ENCODE data around the gene MAPT. TPM values are rescaled to one million over a fixed set of nuclear protein-coding genes. Genes with fewer than 3 reads are reported as not detected.

Gene MAPT
- polyA plus RNA-seq, 2 donors, result 4.5 to 4.7 TPM

GRCh38 chr17:45985447-45985846, 91.1 kb downstream of the MAPT start:
- H3K36me3 ChIP-seq (ENCODE audit: control insufficient read depth in 2 of 2, insufficient read depth in 2 of 2, low read length in 1 of 2), result no peaks in the 10 kb centered on the region
- H3K27ac ChIP-seq (ENCODE audit: low read depth in 2 of 2, low read length in 1 of 2), result no peak overlapping the region
- no peaks in the 10 kb centered on the region for H3K27me3 ChIP-seq (ENCODE audit: control insufficient read depth in 1 of 2, insufficient read depth in 2 of 2, low read length in 2 of 2)
- no peak overlapping the region for H3K4me3 ChIP-seq (ENCODE audit: low read depth in 1 of 2, low read length in 2 of 2)
- peaks cover 0 to 3% of the 10 kb centered on the region in 2 donors for H3K4me1 ChIP-seq (ENCODE audit: control insufficient read depth in 2 of 2, insufficient read depth in 2 of 2, low read length in 1 of 2)
- WGBS, 2 donors, result 59 to 72% methylated on average over 4 of the region's 4 CpGs
- H3K9me3 ChIP-seq (ENCODE audit: control insufficient read depth in 2 of 2, insufficient read depth in 1 of 2, low read depth in 1 of 2, low read length in 1 of 2), result no peaks in the 10 kb centered on the region

GRCh38 chr17:45986056-45986455, 91.7 kb downstream of the MAPT start:
- Histone ChIP-seq H3K4me1 (ENCODE audit: control insufficient read depth in 2 of 2, insufficient read depth in 2 of 2, low read length in 1 of 2) (peaks cover 0 to 3% of the 10 kb centered on the region in 2 donors), H3K27ac (ENCODE audit: low read depth in 2 of 2, low read length in 1 of 2) (no peak overlapping the region), H3K36me3 (ENCODE audit: control insufficient read depth in 2 of 2, insufficient read depth in 2 of 2, low read length in 1 of 2) (no peaks in the 10 kb centered on the region), H3K27me3 (ENCODE audit: control insufficient read depth in 1 of 2, insufficient read depth in 2 of 2, low read length in 2 of 2) (no peaks in the 10 kb centered on the region), H3K4me3 (ENCODE audit: low read depth in 1 of 2, low read length in 2 of 2) (no peak overlapping the region), H3K9me3 (ENCODE audit: control insufficient read depth in 2 of 2, insufficient read depth in 1 of 2, low read depth in 1 of 2, low read length in 1 of 2) (no peaks in the 10 kb centered on the region)
- 86 to 90% methylated on average over 4 of the region's 4 CpGs for WGBS, 2 donors

GRCh38 chr17:45987706-45988105, 93.4 kb downstream of the MAPT start:
- Histone ChIP-seq H3K27ac (ENCODE audit: low read depth in 2 of 2, low read length in 1 of 2) (no peak overlapping the region), H3K27me3 (ENCODE audit: control insufficient read depth in 1 of 2, insufficient read depth in 2 of 2, low read length in 2 of 2) (no peaks in the 10 kb centered on the region), H3K9me3 (ENCODE audit: control insufficient read depth in 2 of 2, insufficient read depth in 1 of 2, low read depth in 1 of 2, low read length in 1 of 2) (no peaks in the 10 kb centered on the region), H3K36me3 (ENCODE audit: control insufficient read depth in 2 of 2, insufficient read depth in 2 of 2, low read length in 1 of 2) (no peaks in the 10 kb centered on the region), H3K4me3 (ENCODE audit: low read depth in 1 of 2, low read length in 2 of 2) (no peak overlapping the region), H3K4me1 (ENCODE audit: control insufficient read depth in 2 of 2, insufficient read depth in 2 of 2, low read length in 1 of 2) (peaks cover 0 to 5% of the 10 kb centered on the region in 2 donors)
- 75 to 85% methylated on average over 5 of the region's 5 CpGs for WGBS, 2 donors

GRCh38 chr17:45989759-45990158, 95.4 kb downstream of the MAPT start:
- 77 to 84% methylated on average over 3 of the region's 3 CpGs for WGBS, 2 donors

GRCh38 chr17:45990886-45991285, 96.5 kb downstream of the MAPT start:
- peaks cover 0 to 2% of the 10 kb centered on the region in 2 donors for H3K4me1 ChIP-seq (ENCODE audit: control insufficient read depth in 2 of 2, insufficient read depth in 2 of 2, low read length in 1 of 2)
- H3K27ac ChIP-seq (ENCODE audit: low read depth in 2 of 2, low read length in 1 of 2), result no peak overlapping the region
- no peaks in the 10 kb centered on the region for H3K27me3 ChIP-seq (ENCODE audit: control insufficient read depth in 1 of 2, insufficient read depth in 2 of 2, low read length in 2 of 2)
- H3K4me3 ChIP-seq (ENCODE audit: low read depth in 1 of 2, low read length in 2 of 2), result no peak overlapping the region
- WGBS, 2 donors, result 80 to 85% methylated on average over 6 of the region's 6 CpGs
- H3K36me3 ChIP-seq (ENCODE audit: control insufficient read depth in 2 of 2, insufficient read depth in 2 of 2, low read length in 1 of 2), result no peaks in the 10 kb centered on the region
- no peaks in the 10 kb centered on the region for H3K9me3 ChIP-seq (ENCODE audit: control insufficient read depth in 2 of 2, insufficient read depth in 1 of 2, low read depth in 1 of 2, low read length in 1 of 2)

More at GRCh38 chr17:45989759-45990158, 95.4 kb downstream of the MAPT start:
- Histone ChIP-seq H3K9me3 (ENCODE audit: control insufficient read depth in 2 of 2, insufficient read depth in 1 of 2, low read depth in 1 of 2, low read length in 1 of 2) (no peaks in the 10 kb centered on the region), H3K36me3 (ENCODE audit: control insufficient read depth in 2 of 2, insufficient read depth in 2 of 2, low read length in 1 of 2) (no peaks in the 10 kb centered on the region), H3K27me3 (ENCODE audit: control insufficient read depth in 1 of 2, insufficient read depth in 2 of 2, low read length in 2 of 2) (no peaks in the 10 kb centered on the region), H3K4me1 (ENCODE audit: control insufficient read depth in 2 of 2, insufficient read depth in 2 of 2, low read length in 1 of 2) (peaks cover 0 to 2% of the 10 kb centered on the region in 2 donors), H3K4me3 (ENCODE audit: low read depth in 1 of 2, low read length in 2 of 2) (no peak overlapping the region), H3K27ac (ENCODE audit: low read depth in 2 of 2, low read length in 1 of 2) (no peak overlapping the region)

- H3K36me3 ChIP-seq (ENCODE audit: control insufficient read depth in 2 of 2, insufficient read depth in 2 of 2, low read length in 1 of 2), result no peaks in the 10 kb centered on the region
- H3K27me3 ChIP-seq (ENCODE audit: control insufficient read depth in 1 of 2, insufficient read depth in 2 of 2, low read length in 2 of 2), result no peaks in the 10 kb centered on the region
- H3K9me3 ChIP-seq (ENCODE audit: control insufficient read depth in 2 of 2, insufficient read depth in 1 of 2, low read depth in 1 of 2, low read length in 1 of 2), result no peaks in the 10 kb centered on the region
- peaks cover 0 to 2% of the 10 kb centered on the region in 2 donors for H3K4me1 ChIP-seq (ENCODE audit: control insufficient read depth in 2 of 2, insufficient read depth in 2 of 2, low read length in 1 of 2)
- no peak overlapping the region for H3K27ac ChIP-seq (ENCODE audit: low read depth in 2 of 2, low read length in 1 of 2)
- WGBS, 2 donors, result 80 to 85% methylated on average over 10 of the region's 10 CpGs
- H3K4me3 ChIP-seq (ENCODE audit: low read depth in 1 of 2, low read length in 2 of 2), result no peak overlapping the region
Observed at GRCh38 chr17:45991341-45991740, 97.0 kb downstream of the MAPT start.

GRCh38 chr17:45992175-45992574, 97.8 kb downstream of the MAPT start:
- Histone ChIP-seq H3K4me3 (ENCODE audit: low read depth in 1 of 2, low read length in 2 of 2) (no peak overlapping the region), H3K36me3 (ENCODE audit: control insufficient read depth in 2 of 2, insufficient read depth in 2 of 2, low read length in 1 of 2) (no peaks in the 10 kb centered on the region), H3K27ac (ENCODE audit: low read depth in 2 of 2, low read length in 1 of 2) (no peak overlapping the region), H3K4me1 (ENCODE audit: control insufficient read depth in 2 of 2, insufficient read depth in 2 of 2, low read length in 1 of 2) (peaks cover 0 to 2% of the 10 kb centered on the region in 2 donors), H3K27me3 (ENCODE audit: control insufficient read depth in 1 of 2, insufficient read depth in 2 of 2, low read length in 2 of 2) (no peaks in the 10 kb centered on the region), H3K9me3 (ENCODE audit: control insufficient read depth in 2 of 2, insufficient read depth in 1 of 2, low read depth in 1 of 2, low read length in 1 of 2) (no peaks in the 10 kb centered on the region)
- WGBS, 2 donors, result 62 to 63% methylated on average over 6 of the region's 6 CpGs

GRCh38 chr17:45992904-45993303, 98.5 kb downstream of the MAPT start:
- H3K27me3 ChIP-seq (ENCODE audit: control insufficient read depth in 1 of 2, insufficient read depth in 2 of 2, low read length in 2 of 2), result no peaks in the 10 kb centered on the region
- no peak overlapping the region for H3K4me3 ChIP-seq (ENCODE audit: low read depth in 1 of 2, low read length in 2 of 2)
- WGBS, 2 donors, result 81 to 83% methylated on average over 10 of the region's 10 CpGs
- H3K9me3 ChIP-seq (ENCODE audit: control insufficient read depth in 2 of 2, insufficient read depth in 1 of 2, low read depth in 1 of 2, low read length in 1 of 2), result no peaks in the 10 kb centered on the region
- H3K36me3 ChIP-seq (ENCODE audit: control insufficient read depth in 2 of 2, insufficient read depth in 2 of 2, low read length in 1 of 2), result no peaks in the 10 kb centered on the region
- H3K27ac ChIP-seq (ENCODE audit: low read depth in 2 of 2, low read length in 1 of 2), result no peak overlapping the region
- peaks cover 0 to 2% of the 10 kb centered on the region in 2 donors for H3K4me1 ChIP-seq (ENCODE audit: control insufficient read depth in 2 of 2, insufficient read depth in 2 of 2, low read length in 1 of 2)

GRCh38 chr17:45993962-45994627, 99.7 kb downstream of the MAPT start:
- Histone ChIP-seq H3K27me3 (ENCODE audit: control insufficient read depth in 1 of 2, insufficient read depth in 2 of 2, low read length in 2 of 2) (no peaks in the 10 kb centered on the region), H3K36me3 (ENCODE audit: control insufficient read depth in 2 of 2, insufficient read depth in 2 of 2, low read length in 1 of 2) (no peaks in the 10 kb centered on the region), H3K4me1 (ENCODE audit: control insufficient read depth in 2 of 2, insufficient read depth in 2 of 2, low read length in 1 of 2) (peaks cover 0 to 2% of the 10 kb centered on the region in 2 donors), H3K9me3 (ENCODE audit: control insufficient read depth in 2 of 2, insufficient read depth in 1 of 2, low read depth in 1 of 2, low read length in 1 of 2) (no peaks in the 10 kb centered on the region), H3K27ac (ENCODE audit: low read depth in 2 of 2, low read length in 1 of 2) (no peak overlapping the region), H3K4me3 (ENCODE audit: low read depth in 1 of 2, low read length in 2 of 2) (no peak overlapping the region)
- WGBS, 2 donors, result 86 to 88% methylated on average over 16 of the region's 16 CpGs

GRCh38 chr17:45994987-45995386, 100.6 kb downstream of the MAPT start:
- peaks cover 0 to 2% of the 10 kb centered on the region in 2 donors for H3K4me1 ChIP-seq (ENCODE audit: control insufficient read depth in 2 of 2, insufficient read depth in 2 of 2, low read length in 1 of 2)
- no peak overlapping the region for H3K27ac ChIP-seq (ENCODE audit: low read depth in 2 of 2, low read length in 1 of 2)
- no peak overlapping the region for H3K4me3 ChIP-seq (ENCODE audit: low read depth in 1 of 2, low read length in 2 of 2)
- no peaks in the 10 kb centered on the region for H3K27me3 ChIP-seq (ENCODE audit: control insufficient read depth in 1 of 2, insufficient read depth in 2 of 2, low read length in 2 of 2)
- 89 to 92% methylated on average over 8 of the region's 8 CpGs for WGBS, 2 donors
- H3K36me3 ChIP-seq (ENCODE audit: control insufficient read depth in 2 of 2, insufficient read depth in 2 of 2, low read length in 1 of 2), result no peaks in the 10 kb centered on the region
- no peaks in the 10 kb centered on the region for H3K9me3 ChIP-seq (ENCODE audit: control insufficient read depth in 2 of 2, insufficient read depth in 1 of 2, low read depth in 1 of 2, low read length in 1 of 2)

Data from esophagus (tissue), 2 donors.